MM.1S (cell line): ENCODE results near the gene GARS1.

ENCODE experiments used
- DNase-seq: peaks from one replicate; pipeline ENCODE4 v3.0.0-alpha.2; 2015
- H2AFZ ChIP-seq: fragments of 300-600 bp; sonication (generic); 2 replicates; pipeline ENCODE4 v1.6.0; 2016; ENCODE audit warnings: antibody characterized with exemption, low read length
- H3F3A ChIP-seq: fragments of 300-600 bp; sonication (generic); 2 replicates; pipeline ENCODE4 v1.6.1; 2016; ENCODE audit warnings: mild to moderate bottlenecking, antibody characterized with exemption, low read length, moderate library complexity, mixed read lengths; ENCODE audit not compliant: insufficient read depth
- H3K27ac ChIP-seq: fragments of 300-600 bp; sonication (generic); 2 replicates; pipeline ENCODE4 v1.5.1; 2016; ENCODE audit warnings: mild to moderate bottlenecking, low read length
- H3K27me3 ChIP-seq: fragments of 300-600 bp; sonication (generic); replicated peaks from 2 replicates; pipeline ENCODE4 v1.6.0; 2016; ENCODE audit warnings: low read length; ENCODE audit not compliant: insufficient read depth
- H3K36me3 ChIP-seq: fragments of 300-600 bp; sonication (generic); replicated peaks from 2 replicates; pipeline ENCODE4 v1.6.1; 2016; ENCODE audit warnings: mild to moderate bottlenecking, low read length, mixed read lengths; ENCODE audit not compliant: insufficient read depth
- H3K4me1 ChIP-seq: fragments of 300-600 bp; sonication (generic); 2 replicates; pipeline ENCODE4 v1.6.1; 2016; ENCODE audit warnings: low read length, mixed read lengths
- H3K4me2 ChIP-seq: fragments of 300-600 bp; sonication (generic); 2 replicates; pipeline ENCODE4 v1.6.0; 2016; ENCODE audit warnings: low read depth, low read length
- H3K4me3 ChIP-seq: fragments of 300-600 bp; sonication (generic); 2 replicates; pipeline ENCODE4 v1.5.1; 2016; ENCODE audit warnings: low read length, mixed read lengths
- H3K79me2 ChIP-seq: fragments of 300-600 bp; sonication (generic); 2 replicates; pipeline ENCODE4 v1.6.1; 2016; ENCODE audit warnings: mixed run types, low read length, mixed read lengths
- H3K9ac ChIP-seq: fragments of 300-600 bp; sonication (generic); 2 replicates; pipeline ENCODE4 v1.6.1; 2016; ENCODE audit warnings: low read length, mixed read lengths
- H3K9me2 ChIP-seq: fragments of 300-600 bp; sonication (generic); replicated peaks from 2 replicates; pipeline ENCODE4 v1.6.1; 2016; ENCODE audit warnings: mild to moderate bottlenecking, low read length, mixed read lengths; ENCODE audit not compliant: insufficient read depth
- H3K9me3 ChIP-seq: fragments of 300-600 bp; sonication (generic); replicated peaks from 2 replicates; pipeline ENCODE4 v1.6.1; 2016; ENCODE audit warnings: mild to moderate bottlenecking, low read length, mixed read lengths; ENCODE audit not compliant: insufficient read depth
- H4K20me1 ChIP-seq: fragments of 300-600 bp; sonication (generic); 2 replicates; pipeline ENCODE4 v1.6.1; 2016; ENCODE audit warnings: mild to moderate bottlenecking, low read length, moderate library complexity, mixed read lengths; ENCODE audit not compliant: insufficient read depth
- CTCF ChIP-seq: fragments of 300-600 bp; sonication (generic); IDR thresholded peaks from 2 replicates; pipeline ENCODE4 v1.5.1; 2016; ENCODE audit warnings: antibody characterized with exemption, low read length, mixed read lengths
- EZH2 ChIP-seq: fragments of 300-600 bp; sonication (generic); optimal IDR thresholded peaks from 2 replicates; pipeline ENCODE3; 2017; ENCODE audit warnings: low read depth, mild to moderate bottlenecking, antibody characterized with exemption, low read length, mixed read lengths
- EZH2phosphoT487 ChIP-seq: fragments of 300-600 bp; sonication (generic); IDR thresholded peaks from 2 replicates; pipeline ENCODE4 v1.6.1; 2018; ENCODE audit warnings: antibody characterized with exemption, low read length

The GARS1 gene

GRCh38 chr7:30618080-30618676 lies 23.5 kb downstream of the GARS1 start:
- H3K36me3 ChIP-seq: peaks cover 36% of the 10 kb centered on the region
- H4K20me1 ChIP-seq: no peaks in the 10 kb centered on the region
- H3K4me2 ChIP-seq: no peak overlapping the region
- no peak overlapping the region for H3K27ac ChIP-seq
- no peaks in the 10 kb centered on the region for H3K9me2 ChIP-seq
- H2AFZ ChIP-seq: no peak overlapping the region
- H3K79me2 ChIP-seq: peaks cover 48% of the 10 kb centered on the region
- no peak overlapping the region for H3K4me3 ChIP-seq
- H3K4me1 ChIP-seq: no peaks in the 10 kb centered on the region
- no peaks in the 10 kb centered on the region for H3F3A ChIP-seq
- DNase-seq: no peak
- no peaks in the 10 kb centered on the region for H3K9me3 ChIP-seq
- H3K9ac ChIP-seq: no peak overlapping the region
- H3K27me3 ChIP-seq: no peaks in the 10 kb centered on the region
- TF ChIP-seq EZH2: no peak

- Histone ChIP-seq H2AFZ (no peak overlapping the region), H3K27me3 (no peaks in the 10 kb centered on the region), H3K36me3 (peaks cover 37% of the 10 kb centered on the region), H3F3A (no peaks in the 10 kb centered on the region), H4K20me1 (no peaks in the 10 kb centered on the region), H3K9me2 (no peaks in the 10 kb centered on the region), H3K79me2 (peaks cover 40% of the 10 kb centered on the region), H3K4me2 (no peak overlapping the region), H3K4me1 (no peaks in the 10 kb centered on the region), H3K9me3 (no peaks in the 10 kb centered on the region), H3K9ac (no peak overlapping the region), H3K27ac (no peak overlapping the region), H3K4me3 (no peak overlapping the region)
- no peak for TF ChIP-seq EZH2phosphoT487
- TF ChIP-seq EZH2: no peak
- TF ChIP-seq CTCF: no peak
- DNase-seq: no peak
These were observed 24.3 kb downstream of the GARS1 start for GRCh38 chr7:30618961-30619360.

- no peaks in the 10 kb centered on the region for H3F3A ChIP-seq
- H3K36me3 ChIP-seq: peaks cover 19% of the 10 kb centered on the region
These were observed 30.6 kb downstream of the GARS1 start for GRCh38 chr7:30625283-30625682.

More at GRCh38 chr7:30625283-30625682, 30.6 kb downstream of the GARS1 start:
- Histone ChIP-seq H3K27me3 (no peaks in the 10 kb centered on the region), H4K20me1 (no peaks in the 10 kb centered on the region), H3K27ac (no peak overlapping the region), H3K4me1 (no peaks in the 10 kb centered on the region), H3K9me3 (no peaks in the 10 kb centered on the region), H2AFZ (no peak overlapping the region), H3K9me2 (no peaks in the 10 kb centered on the region), H3K79me2 (no peaks in the 10 kb centered on the region), H3K9ac (no peak overlapping the region), H3K4me3 (no peak overlapping the region), H3K4me2 (no peak overlapping the region)
- TF ChIP-seq CTCF (no peak), EZH2phosphoT487 (no peak), EZH2 (no peak)
- DNase-seq: no peak
